Epithelial cell of prostate (primary cell): ENCODE measurements around the gene RNF39.
A peak's percentile ranks its signal among the peaks of the same experiment; 100 is the strongest.
"Not testable (repeated sequence)": the region's sequence is repeated elsewhere in the genome, so short reads cannot be mapped to it uniquely, and the experiment has no call there.

Source experiments
- DNase-seq: peaks from one replicate; pipeline ENCODE4 v3.0.0-alpha.2; 2011; ENCODE audit warnings: low read depth, low spot score
- H3K27ac ChIP-seq: fragments of 450-650 bp; 2 replicates; pipeline ENCODE4 v1.5.1; 2017; ENCODE audit warnings: mild to moderate bottlenecking

Gene RNF39, protein sequence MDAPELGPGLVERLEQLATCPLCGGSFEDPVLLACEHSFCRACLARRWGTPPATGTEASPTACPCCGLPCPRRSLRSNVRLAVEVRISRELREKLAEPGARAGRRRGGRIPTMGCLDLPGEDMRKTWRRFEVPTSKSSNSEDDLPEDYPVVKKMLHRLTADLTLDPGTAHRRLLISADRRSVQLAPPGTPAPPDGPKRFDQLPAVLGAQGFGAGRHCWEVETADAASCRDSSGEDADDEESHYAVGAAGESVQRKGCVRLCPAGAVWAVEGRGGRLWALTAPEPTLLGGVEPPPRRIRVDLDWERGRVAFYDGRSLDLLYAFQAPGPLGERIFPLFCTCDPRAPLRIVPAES

DNA sequence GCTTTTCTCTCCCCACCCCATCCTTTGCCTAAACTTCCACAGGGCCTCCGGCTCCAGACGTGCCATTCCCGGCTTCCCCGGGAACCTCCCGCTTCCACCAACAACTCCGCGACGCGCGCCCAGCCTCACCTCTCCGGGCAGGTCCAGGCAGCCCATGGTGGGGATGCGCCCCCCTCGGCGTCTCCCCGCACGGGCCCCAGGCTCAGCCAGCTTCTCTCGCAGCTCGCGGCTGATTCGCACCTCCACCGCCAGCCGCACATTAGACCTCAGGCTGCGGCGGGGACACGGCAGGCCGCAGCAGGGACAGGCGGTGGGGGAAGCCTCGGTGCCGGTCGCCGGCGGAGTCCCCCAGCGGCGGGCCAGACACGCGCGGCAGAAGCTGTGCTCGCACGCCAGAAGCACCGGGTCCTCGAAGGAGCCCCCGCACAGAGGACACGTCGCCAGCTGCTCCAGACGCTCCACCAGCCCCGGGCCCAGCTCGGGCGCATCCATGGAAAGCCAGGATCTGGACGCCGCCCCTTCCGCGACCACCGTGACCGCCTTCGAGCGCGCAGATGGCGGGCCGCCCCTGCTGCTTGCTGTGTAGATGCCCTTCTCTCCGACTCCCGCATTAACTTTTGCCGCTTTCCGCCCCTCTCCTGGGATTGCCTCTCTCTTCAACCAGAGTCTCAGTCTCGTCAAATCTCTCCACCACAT lies at the start of gene RNF39:
Gene RNF39 (minus strand): TSS at position 676 of the 696 bp plus-strand sequence. CDS start 184 bp downstream, at position 492.
- peak; percentile 41 for DNase-seq
- H3K27ac ChIP-seq, result peak within 1 kb of the TSS; percentile 81

DNA sequence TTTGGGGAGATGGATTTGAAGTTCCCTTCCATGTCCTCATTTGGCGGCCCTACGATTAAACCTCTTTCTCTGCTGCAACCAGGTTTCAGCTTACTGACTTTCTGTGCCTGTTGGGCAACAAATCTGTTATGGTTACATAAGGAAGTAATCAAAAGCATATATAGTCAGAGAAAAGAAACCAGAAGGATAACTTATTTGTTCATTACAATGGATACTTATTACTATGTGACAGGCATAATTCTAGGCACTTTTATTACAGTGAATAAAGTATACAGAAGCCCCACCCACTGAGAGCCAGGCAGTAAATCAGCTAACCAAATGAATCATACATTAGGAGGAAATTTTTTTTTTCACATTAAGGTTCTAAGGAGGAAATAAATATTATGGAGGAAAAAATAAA lies 46.9 kb upstream of the RNF39 start:
- no peak overlapping the region for H3K27ac ChIP-seq
- DNase-seq, result peak; percentile 26

DNA sequence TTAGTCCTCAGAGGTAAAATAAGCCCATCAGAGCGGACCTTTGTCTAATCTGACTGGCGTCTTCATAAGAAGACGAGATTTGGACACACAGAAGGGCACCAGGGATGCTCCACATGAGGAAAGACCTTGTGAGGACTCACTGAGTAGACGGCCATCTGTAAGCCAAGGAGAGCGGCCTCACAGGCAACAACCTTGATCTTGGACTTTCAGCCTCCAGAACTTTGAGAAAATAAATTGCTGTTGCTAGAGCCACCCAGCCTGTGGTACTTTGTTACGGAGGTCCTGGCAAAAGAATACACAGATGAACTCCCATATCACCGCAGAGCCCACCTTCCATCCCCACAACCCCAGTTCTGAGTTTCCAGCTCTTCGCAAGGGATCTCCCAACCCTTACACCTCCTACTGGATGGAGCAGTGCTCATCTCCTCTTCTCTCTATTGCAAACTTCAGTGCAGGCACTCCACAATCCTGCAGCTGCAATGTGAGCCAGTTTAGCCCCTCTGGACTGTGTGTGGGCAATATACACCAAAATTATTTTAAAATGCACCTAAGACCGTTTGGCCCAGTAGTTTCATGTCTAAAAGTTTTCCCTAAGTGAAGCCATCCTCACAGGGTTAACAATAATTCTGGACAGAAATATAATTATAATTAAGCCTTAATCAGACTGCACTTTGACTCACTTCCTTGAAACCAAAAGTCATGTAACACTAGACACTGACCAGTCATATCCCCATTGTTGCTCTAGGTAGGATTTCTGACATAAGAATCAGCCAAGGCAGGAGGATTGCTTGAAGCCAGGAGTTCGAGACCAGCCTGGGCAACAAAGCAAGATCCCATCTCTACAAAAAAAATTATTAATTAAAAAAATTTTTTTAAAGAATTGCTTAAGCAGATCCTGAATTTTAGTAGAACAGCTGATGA lies 46.1 kb upstream of the RNF39 start:
- no peak for DNase-seq
- no peak overlapping the region for H3K27ac ChIP-seq

DNA sequence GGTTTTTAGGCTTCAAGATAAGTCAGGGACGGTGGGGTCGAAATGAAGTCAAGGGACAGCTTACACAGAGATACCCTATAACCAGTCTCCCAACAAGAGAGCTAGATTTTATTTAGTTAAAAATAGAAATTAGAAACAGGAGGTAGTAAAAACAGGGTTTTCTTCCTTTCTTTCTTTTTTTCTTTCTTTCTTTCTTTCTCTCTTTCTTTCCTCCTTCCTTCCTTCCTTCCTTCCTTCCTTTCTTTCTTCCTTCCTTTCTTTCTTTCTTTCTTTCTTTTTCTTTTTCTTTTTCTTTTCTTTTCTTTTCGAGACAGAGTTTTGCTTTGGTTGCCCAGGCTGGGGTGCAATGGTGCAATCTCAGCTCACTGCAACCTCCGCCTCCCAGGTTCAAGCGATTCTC lies 43.1 kb upstream of the RNF39 start:
- DNase-seq, H3K27ac ChIP-seq: not testable (repeated sequence)

DNA sequence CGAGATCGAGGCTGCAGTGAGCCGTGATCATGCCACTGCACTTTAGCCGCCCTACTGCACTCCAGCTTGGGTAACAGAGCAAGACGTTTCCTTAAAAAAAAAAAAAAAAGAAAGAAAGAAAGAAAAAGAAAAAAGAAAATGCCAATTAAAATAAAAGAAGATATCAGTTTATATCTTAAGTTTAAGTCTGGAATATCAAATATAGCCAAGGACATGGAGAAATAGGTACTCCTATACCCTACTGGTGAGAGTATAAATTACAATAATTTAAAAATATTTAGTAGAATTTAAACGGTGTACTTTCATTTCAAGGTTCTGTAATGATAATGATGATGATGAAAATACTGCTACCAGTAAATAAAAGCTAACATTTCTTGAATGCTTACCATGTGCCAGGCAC lies 41.2 kb upstream of the RNF39 start:
- H3K27ac ChIP-seq, result no peak overlapping the region
- no peak for DNase-seq

DNA sequence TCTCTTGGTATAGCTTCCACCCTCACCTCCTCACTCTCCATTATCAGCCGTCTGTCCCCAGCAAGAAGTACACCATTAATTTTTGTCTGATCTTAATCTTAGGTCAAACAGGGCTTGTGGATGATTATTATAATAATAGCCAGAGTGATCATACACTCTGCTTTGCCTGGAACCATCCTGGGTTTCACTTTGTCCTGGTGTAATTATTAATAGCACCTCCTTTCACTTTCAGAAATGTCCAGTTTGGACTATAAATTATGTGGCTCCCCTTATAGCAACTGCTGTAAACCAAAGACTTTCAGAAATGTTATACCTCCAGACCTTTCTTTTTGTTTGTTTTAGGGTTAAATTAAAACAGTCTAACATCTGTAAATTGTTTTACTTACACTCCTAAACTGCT lies 38.3 kb upstream of the RNF39 start:
- DNase-seq, result no peak
- H3K27ac ChIP-seq, result no peak overlapping the region

DNA sequence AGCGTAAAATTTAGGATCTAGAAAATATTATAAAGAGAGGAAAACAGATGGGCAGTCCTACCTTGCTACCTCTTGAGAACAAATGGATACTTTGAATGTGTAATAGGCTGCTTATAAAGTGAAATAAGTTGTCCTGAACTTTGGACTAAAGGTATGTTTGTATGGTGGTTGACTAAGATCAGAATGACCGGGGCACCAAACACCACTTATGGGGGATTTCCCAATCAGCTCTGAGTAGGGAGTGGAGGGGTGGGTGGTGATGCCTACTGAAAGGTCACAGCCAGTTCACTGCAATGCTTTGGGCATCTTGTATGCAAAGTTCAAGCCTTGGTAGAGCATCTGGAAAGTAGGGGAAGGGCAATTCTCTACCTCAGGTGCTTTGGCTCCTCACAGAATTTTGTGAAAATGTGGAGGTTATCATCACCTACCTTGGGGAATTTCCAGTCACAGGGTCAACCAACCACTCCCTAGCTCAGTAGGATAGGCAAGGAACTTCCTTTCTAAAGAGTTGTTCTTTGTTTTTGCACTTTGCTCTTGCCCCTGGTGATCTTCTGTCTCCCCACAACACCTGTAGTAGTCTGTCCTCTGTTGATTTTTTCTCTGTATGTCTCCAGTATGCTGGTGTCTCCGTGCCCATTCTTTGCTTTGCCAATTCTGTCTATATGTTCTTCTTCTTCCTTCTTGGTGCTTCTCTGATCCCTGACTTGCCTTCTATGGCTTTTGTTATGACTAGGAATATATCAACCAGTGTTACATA lies 37.6 kb upstream of the RNF39 start, which contains the start of gene TRIM31:
Gene TRIM31 (minus strand): TSS at position 88 of the 757 bp plus-strand sequence. CDS start 285 bp downstream, outside the sequence.
- H3K27ac ChIP-seq, result no peak within 1 kb of the TSS
- no peak for DNase-seq

DNA sequence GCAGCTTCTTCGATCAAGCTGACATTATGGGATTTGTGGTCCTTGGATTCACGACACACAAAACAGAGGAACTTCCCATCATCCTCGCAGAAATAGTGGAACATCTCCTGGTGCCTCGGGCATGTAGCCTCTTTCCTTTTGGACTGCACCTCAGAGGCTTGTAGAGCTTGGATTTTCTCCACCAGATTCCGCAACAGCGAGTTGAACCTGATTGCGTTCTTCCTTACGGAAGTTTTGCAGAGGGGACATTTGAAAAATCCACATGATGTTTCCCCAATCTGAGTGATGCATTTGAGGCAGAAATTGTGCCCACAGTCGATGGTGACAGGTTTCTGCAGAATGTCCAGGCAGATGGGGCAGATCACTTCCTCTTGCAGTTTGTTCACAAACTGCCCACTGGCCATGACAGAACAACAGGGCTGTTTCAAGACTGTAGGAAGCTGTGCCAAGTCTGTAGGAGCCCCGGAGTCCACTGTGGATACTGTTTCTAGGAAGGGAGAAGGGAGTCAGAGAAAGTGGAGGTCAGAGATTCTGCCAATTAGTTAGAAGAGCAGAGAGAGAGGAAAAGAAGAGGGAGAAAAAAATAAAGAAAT lies 36.9 kb upstream of the RNF39 start:
- DNase-seq, result no peak
- H3K27ac ChIP-seq, result no peak overlapping the region

DNA sequence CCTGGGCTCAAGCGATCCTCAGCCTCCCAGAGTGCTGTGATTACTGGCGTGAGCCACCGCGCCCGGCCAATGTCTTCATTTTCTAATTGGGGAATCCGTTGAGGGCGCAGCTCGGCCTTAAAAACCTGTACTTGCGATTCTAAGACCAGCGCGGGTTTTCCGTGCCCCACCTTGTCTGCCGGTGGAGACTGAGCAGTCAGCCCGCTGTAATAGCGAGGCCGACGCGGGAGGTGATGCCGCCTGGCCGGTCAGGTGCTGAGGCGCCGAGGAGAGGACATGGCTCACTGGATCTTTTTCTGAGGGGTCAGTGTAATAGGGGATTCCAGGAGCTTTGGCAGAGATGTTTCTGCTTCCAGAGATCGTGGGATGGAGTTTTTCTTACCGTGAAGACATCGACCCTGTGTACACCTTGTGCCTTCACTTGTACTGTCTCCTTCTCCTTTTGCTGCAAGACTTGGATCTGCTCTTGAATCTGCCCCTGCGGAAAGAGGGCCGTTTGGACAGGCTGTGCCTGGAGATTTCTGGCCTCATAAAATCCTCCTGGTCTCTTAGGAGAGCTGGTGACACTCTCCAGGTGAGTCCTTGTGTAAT lies 35.8 kb upstream of the RNF39 start:
- no peak overlapping the region for H3K27ac ChIP-seq
- no peak for DNase-seq

DNA sequence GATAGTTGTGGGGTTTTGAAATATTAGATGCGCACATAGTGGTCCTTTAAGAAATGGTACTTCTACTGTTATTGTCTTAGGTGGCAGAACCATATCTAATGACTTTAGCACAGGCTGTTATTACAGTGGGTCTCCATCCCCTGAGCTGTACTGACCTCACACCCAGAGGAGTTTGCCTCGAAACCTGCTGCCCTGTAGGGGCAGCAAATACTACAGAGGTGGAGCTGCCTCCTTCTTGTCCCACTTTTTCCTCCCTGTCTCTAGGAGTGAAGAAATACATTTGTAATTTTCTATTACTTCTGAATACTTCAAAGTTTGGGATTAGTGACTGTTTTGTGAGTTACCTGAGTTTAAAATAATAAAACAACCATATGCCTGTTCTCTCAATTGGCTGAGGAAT lies 29.1 kb upstream of the RNF39 start:
- no peak for DNase-seq
- no peak overlapping the region for H3K27ac ChIP-seq

DNA sequence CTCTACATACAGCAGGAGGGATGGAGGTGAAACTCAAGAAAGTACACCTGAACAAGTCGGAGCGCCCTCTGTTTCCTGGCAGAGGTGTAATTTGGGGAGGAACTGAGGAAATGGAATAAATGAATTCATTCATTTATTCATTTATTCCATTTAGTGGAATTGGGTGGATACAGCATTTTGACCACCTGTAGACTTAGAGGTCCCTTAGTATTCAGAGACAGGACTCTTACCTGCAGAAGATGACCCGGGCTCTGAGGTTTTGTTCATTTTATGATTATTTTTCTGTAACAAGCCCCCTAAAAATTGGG lies 28.3 kb upstream of the RNF39 start:
- H3K27ac ChIP-seq, result no peak overlapping the region
- no peak for DNase-seq

DNA sequence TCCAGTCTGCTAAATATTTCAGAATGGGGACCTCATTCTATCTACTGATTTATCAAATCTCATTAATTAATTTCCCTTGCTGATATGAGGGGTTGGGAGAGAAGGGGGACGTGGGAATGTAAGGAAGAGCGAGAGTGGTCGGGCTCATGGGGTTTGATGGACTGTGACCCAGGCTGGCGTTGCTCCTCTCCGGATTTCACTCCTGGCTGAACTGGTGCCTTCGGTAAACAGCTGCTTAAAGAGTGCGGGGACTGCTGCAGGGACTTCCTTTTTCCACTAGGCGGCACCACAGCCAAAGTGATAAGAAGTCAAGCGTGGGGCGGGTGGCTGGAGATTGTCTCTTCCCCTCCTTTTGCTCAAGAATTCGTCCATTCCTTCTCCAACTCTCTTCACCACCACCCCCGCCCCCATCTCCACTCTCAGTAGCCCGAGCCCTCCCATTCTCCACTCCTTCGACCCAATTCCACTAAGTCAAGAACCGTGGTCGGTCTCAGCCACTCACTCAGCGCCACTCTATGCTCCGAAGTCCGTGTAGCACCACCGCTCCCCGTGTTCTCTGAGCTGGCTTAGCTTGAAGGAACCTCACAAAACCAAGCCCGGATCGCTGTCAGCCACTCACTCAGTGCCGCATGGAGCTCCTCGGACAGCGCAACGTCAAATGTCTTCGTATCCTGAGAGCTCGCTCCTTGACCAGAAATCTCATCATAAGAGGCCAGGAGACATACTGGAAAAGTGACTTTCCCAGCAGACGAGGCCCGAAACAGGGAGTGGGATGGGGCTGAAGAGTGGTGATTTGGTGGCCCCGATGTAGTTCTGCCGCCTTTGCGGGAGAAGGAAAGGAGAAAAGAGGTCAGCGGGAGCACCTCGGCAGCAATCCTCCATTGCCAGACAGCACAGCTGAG lies 27.7 kb upstream of the RNF39 start:
- DNase-seq, result peak; percentile 29
- peak overlapping the region; percentile 61 for H3K27ac ChIP-seq

DNA sequence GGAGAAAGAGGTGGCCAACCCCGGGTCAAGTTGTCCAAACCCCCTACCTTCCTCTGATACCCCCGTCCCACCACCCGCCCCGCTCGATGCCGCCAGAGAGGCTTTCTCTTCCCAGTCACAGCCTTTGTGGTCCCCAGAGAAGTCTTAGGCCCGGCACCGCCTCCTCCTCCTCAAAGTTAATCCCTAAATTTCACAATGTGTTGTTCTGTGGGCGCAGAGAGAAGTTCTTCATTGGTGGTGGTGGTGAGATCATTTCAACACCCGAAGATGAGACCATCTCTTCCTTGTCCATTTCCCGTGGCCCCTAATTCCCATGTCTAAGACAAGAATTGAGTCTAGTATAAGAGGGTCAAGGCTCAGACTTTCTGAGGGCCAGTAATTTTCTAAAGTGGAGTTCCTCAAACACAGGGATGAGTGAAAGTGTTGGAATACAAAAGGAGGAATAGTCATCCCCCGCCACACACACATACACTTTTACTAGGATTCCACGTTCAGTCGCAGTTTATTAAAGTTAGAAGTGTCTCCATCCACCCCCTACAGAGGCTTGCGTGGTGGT lies 26.9 kb upstream of the RNF39 start:
- H3K27ac ChIP-seq, result peak overlapping the region; percentile 61
- no peak for DNase-seq

DNA sequence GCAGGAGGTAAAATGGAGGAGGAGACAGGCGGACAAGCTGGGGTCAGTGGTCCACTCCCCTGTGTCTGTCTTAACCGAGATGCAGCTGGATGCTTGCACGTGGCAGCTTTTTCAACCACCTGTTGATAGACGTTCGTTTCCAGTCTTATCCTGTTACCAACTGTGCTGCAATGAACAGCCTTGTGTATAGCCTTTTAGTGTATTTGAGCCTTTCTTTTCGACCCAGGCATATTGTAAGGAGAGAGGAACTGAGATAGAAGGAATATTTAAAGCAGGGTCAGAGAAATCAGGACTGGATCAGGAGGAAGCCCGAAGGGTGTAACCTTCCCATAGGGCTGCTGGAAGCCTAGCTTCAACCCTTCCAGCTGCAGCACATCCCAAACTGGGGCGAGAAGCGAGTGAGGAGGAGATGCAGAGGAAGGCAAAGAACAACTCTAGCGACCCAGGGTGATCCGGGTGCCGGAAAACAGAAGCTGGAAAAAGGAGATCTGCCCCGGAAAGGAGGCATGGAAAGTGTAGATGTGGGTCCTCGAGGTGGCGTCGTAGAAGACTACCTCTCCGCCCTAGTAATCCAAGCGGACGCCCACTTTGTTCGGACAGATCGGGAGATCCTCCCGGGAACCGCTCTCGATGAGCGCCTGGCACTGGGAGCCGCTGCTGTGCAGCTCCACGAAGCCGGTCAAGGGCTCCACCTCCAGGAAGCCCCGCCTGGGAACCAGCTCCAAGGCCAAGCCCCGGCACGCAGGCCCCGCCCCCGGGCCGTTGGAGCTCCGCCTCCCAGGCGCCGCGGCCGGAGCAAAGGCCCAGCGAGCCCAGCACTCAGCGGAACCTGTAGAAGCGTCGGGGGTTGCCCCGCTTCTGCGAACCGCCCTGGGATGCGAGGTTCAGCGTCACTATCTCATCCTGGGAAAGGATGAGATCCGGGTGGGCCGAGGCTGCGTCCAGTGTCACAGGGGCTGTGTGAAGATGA lies 26.2 kb upstream of the RNF39 start:
- peak; percentile 20 for DNase-seq

DNA sequence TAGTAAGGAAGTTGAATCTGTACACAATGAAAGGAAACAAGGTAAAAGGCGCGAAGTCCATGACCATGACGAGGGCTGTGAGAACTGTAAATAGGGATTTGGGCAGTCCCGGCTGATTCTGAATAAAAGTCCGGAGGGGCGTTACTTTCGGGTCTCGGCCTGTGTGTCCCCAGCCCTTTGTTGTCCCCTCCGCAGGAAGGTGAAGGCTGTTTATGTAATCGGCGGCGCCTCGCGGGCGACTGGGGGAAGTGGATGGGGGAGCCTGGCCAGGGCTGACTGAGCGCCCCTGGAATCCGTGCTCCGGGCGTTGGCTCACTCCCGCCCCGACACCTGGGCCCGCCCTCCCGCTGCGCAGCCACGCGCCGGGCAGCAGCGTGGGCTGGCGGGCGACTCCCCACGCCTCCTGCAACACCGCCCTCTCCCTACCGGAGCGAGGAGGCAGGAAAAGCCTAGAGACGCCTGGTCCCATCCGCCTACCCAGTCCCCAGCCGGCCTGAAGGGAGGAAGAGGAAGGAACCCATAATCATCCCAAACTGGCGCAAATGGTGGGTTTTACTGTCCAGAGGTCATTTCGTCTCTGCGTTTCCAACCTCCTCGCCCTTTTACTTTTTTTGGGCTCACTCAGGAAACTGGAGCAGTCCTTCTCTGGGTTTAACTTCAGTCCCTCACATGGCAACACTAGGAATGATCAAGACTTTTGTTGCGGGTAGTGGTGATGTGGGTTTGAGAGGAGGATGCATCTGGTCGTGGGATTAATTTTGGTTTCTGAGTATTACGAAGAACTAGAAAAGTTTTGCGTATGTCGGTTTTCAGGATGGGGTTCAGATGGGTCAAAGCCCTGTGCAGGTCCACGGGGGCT lies 25.2 kb upstream of the RNF39 start:
- H3K27ac ChIP-seq, result peak overlapping the region; percentile 61
- peak; percentile 5 for DNase-seq

More for the DNA sequence above, 26.2 kb upstream of the RNF39 start:
- peak overlapping the region; percentile 61 for H3K27ac ChIP-seq

DNA sequence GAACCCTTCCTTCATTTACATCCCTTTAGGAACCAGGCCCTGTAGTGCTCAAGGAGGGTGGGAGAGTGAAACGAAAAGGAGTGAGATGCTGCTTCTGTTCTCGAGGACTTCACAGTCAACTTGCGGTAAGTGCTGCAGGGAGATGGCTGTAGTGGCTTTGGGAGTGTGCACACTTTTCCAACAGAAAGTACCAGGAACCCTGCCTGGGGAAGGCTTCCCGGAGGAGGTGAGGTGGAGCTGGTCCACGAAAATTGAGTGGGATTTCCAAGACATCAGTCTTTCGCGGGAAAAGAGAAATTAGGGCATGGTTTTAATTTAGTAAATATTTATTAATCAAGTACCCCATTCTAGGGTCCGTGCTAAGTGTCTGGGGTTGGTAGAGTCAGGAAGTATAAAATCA lies 24.6 kb upstream of the RNF39 start:
- no peak for DNase-seq

More for the DNA sequence above, 24.6 kb upstream of the RNF39 start:
- H3K27ac ChIP-seq, result peak overlapping the region; percentile 61
